HTR-8/SVneo (cell line): ENCODE results near the gene TRAF3IP3.
A peak's percentile ranks its signal among the peaks of the same experiment; 100 is the strongest.

ENCODE experiments used
- DNase-seq: peaks from one replicate; pipeline ENCODE4 v3.0.0; 2011; ENCODE audit warnings: low spot score, mixed read lengths; ENCODE audit not compliant: insufficient read length
- FAIRE-seq: peaks from 2 replicates; lab custom pipeline; 2011; peaks lifted over from hg19 to GRCh38; lab: Jason Lieb, UNC

Gene TRAF3IP3

GRCh38 chr1:209817691-209818090, 61.8 kb downstream of the TRAF3IP3 start:
- FAIRE-seq, result no peak
- DNase-seq, result no peak

GRCh38 chr1:209819058-209819457, 63.2 kb downstream of the TRAF3IP3 start:
- DNase-seq, result no peak
- no peak for FAIRE-seq

GRCh38 chr1:209820986-209821385, 65.1 kb downstream of the TRAF3IP3 start:
- DNase-seq (no peak), FAIRE-seq (no peak)

GRCh38 chr1:209822706-209823105, 66.9 kb downstream of the TRAF3IP3 start:
- no peak for DNase-seq
- FAIRE-seq, result no peak

- no peak for FAIRE-seq
- DNase-seq, result peak; percentile 61
Observed at GRCh38 chr1:209823143-209824041, 67.5 kb downstream of the TRAF3IP3 start.

GRCh38 chr1:209825591-209826434, 70.0 kb downstream of the TRAF3IP3 start:
- FAIRE-seq (no peak), DNase-seq (no peak)

GRCh38 chr1:209827384-209828262, 71.8 kb downstream of the TRAF3IP3 start, which contains the start of gene UTP25:
Gene UTP25, plus strand, starts transcription at chr1:209827972. Its CDS starts 92 bp downstream, at chr1:209828064.
- peak; percentile 80 for DNase-seq
- peak; percentile 92 for FAIRE-seq

- DNase-seq, result no peak
- no peak for FAIRE-seq
Observed at GRCh38 chr1:209829716-209830115, 73.9 kb downstream of the TRAF3IP3 start.

GRCh38 chr1:209830722-209831121, 74.9 kb downstream of the TRAF3IP3 start:
- no peak for DNase-seq
- no peak for FAIRE-seq

- DNase-seq (no peak), FAIRE-seq (no peak)
Observed at GRCh38 chr1:209831615-209832014, 75.8 kb downstream of the TRAF3IP3 start.
